Bronchial epithelial cell (primary cell): Measurements from ENCODE around the gene IL1R1. TPM values are rescaled to one million over a fixed set of nuclear protein-coding genes. Genes with fewer than 3 reads are reported as not detected.
A peak's percentile ranks its signal among the peaks of the same experiment; 100 is the strongest.

Experiments
- DNase-seq: peaks from one replicate; pipeline ENCODE4 v3.0.0-alpha.2; 2010; ENCODE audit warnings: low read depth
- FAIRE-seq: peaks from 2 replicates; lab custom pipeline; 2011; peaks lifted over from hg19 to GRCh38; lab: Jason Lieb, UNC
- H3K27me3 ChIP-seq: 2 replicates; pipeline ENCODE4 v1.5.1; 2011; ENCODE audit warnings: low read length; ENCODE audit not compliant: control insufficient read depth, insufficient read depth
- H3K36me3 ChIP-seq: 2 replicates; pipeline ENCODE4 v1.5.1; 2011; ENCODE audit warnings: low read length; ENCODE audit not compliant: control insufficient read depth, insufficient read depth
- H3K4me3 ChIP-seq: 2 replicates; pipeline ENCODE4 v1.5.1; 2011; ENCODE audit warnings: mild to moderate bottlenecking, low read depth, low read length, control low read depth
- total RNA-seq: library from RNA; depleted of rRNA; stranded (reverse); fragments of >200 nt; gene quantifications from 2 replicates; pipeline ENCODE4 v1.2.1, GENCODE V29; 2014
- TF ChIP-seq, protein P1 (sequence below): IDR thresholded peaks from 2 replicates; pipeline ENCODE4 v1.5.1; 2011; ENCODE audit warnings: mild to moderate bottlenecking, moderate library complexity, low read length, control low read depth, inconsistent platforms; ENCODE audit not compliant: insufficient read depth, severe bottlenecking

IL1R1 gene
- total RNA-seq, 1 donor from 2014 or later = 1.6 TPM

DNA sequence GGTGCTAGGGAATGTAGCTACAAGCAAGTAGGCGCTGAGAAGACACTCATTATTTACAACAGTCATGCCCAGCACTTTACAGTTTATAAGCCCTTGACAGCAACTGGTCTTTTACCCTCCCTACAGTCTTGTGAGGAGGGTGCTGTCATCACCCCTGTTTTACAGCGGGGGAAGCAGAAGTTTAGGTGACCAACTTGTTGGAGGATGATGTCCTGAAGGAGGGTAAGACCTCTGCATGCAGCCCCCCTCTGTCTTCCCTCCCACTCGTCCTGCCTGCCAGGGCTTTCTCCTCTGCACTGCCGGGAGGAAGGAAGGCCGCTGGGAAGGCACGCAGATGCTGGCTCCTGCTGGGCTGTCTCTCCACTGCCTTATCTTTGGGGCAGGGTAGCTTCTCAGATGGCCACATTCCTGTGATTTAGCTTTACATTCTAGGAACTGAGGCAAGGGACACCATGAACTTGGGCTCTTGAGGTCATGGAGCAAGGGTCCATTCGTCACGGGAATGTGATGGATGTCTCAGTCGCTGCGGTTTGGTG is 972 bp downstream of the IL1R1 start:
- peak overlapping the region; percentile 53 for H3K4me3 ChIP-seq
- FAIRE-seq (peak; percentile 40), DNase-seq (no peak)
- H3K36me3 ChIP-seq = no peaks in the 10 kb centered on the region
- TF ChIP-seq, protein P1, sequence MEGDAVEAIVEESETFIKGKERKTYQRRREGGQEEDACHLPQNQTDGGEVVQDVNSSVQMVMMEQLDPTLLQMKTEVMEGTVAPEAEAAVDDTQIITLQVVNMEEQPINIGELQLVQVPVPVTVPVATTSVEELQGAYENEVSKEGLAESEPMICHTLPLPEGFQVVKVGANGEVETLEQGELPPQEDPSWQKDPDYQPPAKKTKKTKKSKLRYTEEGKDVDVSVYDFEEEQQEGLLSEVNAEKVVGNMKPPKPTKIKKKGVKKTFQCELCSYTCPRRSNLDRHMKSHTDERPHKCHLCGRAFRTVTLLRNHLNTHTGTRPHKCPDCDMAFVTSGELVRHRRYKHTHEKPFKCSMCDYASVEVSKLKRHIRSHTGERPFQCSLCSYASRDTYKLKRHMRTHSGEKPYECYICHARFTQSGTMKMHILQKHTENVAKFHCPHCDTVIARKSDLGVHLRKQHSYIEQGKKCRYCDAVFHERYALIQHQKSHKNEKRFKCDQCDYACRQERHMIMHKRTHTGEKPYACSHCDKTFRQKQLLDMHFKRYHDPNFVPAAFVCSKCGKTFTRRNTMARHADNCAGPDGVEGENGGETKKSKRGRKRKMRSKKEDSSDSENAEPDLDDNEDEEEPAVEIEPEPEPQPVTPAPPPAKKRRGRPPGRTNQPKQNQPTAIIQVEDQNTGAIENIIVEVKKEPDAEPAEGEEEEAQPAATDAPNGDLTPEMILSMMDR = no peak
- H3K27me3 ChIP-seq = no peaks in the 10 kb centered on the region

DNA sequence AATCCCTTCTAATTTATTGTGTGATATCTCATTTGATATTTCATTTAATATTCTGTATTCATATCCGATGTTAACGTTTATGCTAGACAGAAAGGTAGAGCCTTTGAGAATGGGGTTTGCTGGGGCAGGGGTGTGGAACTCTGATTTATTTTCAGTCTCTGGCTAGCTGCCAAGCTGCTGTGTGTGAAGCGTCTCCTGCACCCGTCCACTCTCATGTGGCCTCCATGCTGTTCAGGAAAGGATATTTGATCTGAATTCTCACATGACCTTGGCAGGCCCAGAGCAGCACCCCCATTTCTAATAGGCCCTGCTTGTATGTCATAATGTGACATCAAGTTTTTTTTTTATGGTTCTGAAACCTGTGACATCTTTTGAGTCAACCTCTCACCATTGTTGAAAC is 1.6 kb downstream of the IL1R1 start:
- no peaks in the 10 kb centered on the region for H3K27me3 ChIP-seq
- H3K36me3 ChIP-seq = no peaks in the 10 kb centered on the region
- FAIRE-seq (no peak), DNase-seq (no peak)
- H3K4me3 ChIP-seq = no peak overlapping the region
- TF ChIP-seq, protein P1 = no peak

DNA sequence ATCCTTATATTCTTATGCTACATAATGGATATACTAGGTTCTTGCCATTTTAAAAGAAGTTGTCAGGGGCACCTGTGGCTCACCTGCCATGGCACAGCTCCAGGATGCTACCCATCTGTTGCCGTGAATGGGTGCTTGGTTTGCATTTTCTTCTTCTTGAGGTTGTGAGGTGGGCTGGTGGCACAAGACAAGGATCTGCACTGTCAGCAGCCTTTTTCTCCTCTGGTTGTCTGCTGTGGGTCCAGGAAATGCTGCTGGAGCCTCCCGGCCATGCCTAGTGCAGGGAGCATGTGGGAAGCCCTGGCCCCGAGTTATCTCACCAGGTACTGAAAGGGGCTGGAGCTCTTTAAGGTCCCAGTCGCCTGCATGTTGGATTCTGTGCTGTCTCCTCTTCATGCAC is 2.6 kb downstream of the IL1R1 start:
- FAIRE-seq (no peak), DNase-seq (no peak)
- TF ChIP-seq, protein P1 = no peak
- no peaks in the 10 kb centered on the region for H3K27me3 ChIP-seq
- no peaks in the 10 kb centered on the region for H3K36me3 ChIP-seq
- H3K4me3 ChIP-seq = no peak overlapping the region

DNA sequence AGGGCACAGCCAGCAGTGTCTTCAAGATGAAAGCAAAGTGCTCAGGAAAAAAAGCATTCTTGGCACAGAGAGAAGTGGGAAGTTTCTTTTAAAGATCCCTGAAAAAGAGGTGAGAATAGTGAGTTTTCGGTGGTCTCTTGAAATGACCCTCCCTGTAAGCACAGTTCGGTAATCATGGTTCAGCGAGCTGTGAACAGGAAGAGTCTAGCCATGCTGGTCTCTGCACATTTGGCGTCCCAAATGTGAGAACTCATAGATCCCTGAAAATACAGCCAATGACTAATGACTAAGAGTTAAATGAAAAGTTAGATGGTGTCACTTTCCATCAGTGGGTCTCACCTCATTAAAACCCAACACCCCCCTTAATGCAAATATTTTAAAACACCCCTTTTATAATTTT is 3.4 kb downstream of the IL1R1 start:
- H3K4me3 ChIP-seq = no peak overlapping the region
- TF ChIP-seq, protein P1 = no peak
- H3K27me3 ChIP-seq = no peaks in the 10 kb centered on the region
- DNase-seq (no peak), FAIRE-seq (no peak)
- no peaks in the 10 kb centered on the region for H3K36me3 ChIP-seq

DNA sequence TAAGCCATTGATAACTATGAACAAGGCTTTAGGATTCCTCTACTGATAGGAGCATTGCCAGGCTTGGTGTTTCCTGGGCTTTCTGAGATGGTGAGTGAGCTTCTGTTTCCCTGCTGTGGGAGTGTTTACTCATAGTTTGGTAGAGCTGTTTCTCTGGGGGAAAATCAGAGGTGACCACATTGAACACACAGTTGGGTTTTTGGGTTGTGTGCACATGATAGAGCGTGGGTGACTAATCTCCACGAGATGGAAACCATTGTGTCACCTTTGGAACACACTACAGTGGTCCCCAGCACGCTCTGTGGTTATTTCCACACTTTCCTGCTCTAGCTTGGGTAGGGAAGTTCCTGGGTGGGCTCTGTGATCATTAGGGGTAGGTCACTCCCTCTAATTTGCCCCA is 5.4 kb downstream of the IL1R1 start:
- FAIRE-seq = no peak
- Histone ChIP-seq H3K4me3 (no peak overlapping the region), H3K36me3 (no peaks in the 10 kb centered on the region), H3K27me3 (no peaks in the 10 kb centered on the region)
- TF ChIP-seq, protein P1 = no peak
- no peak for DNase-seq

DNA sequence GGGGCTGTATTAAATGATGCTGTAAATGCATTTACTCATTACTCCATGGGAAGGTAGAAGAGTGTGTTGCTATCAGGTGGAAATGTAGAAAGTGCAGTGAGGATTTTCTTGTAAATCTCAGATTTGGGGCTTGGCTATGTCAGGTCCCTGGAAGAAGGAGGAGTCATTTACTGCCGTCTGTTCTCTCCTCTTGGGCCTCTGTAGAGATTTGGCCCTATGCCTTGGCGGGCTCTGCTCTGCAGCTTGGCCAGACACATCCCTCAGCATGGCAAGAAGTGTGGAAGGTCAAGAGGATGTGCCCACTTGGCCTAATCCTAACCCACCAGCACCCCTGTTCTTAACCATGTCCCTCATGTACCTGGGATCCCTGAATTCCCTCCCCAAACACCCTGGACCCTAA is 6.7 kb downstream of the IL1R1 start:
- FAIRE-seq = no peak
- DNase-seq = no peak
- H3K36me3 ChIP-seq = no peaks in the 10 kb centered on the region
- H3K4me3 ChIP-seq = no peak overlapping the region
- TF ChIP-seq, protein P1 = no peak
- no peaks in the 10 kb centered on the region for H3K27me3 ChIP-seq
